ENCODE measurements around the gene GRPEL1. TPM values are rescaled to one million over a fixed set of nuclear protein-coding genes. Genes with fewer than 3 reads are reported as not detected.

GRPEL1 gene
- total RNA-seq, 4 donors from 2014 or later: 7.4 to 55.0 (median 21.4) TPM

DNA sequence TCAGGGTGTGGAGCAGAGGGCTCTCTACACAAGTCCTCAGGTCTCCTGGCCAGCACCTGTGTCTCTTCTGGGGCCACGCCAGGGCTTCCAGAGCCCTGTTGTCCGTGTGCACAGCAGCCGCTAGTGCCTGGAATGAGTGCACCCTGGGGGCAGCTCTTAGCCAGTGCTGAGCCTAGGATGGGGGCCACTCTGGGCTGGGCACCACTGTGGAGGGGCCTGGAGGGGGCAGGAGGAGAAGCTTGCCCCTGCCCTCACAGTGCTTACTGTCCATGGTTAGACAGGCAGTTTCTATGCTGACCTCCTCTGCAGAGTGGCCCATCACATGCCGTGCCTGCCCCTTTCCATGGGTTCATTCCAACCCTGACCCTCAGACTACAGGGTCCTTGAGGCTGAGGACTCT lies 42.7 kb upstream of the GRPEL1 start:
- no peaks in the 10 kb centered on the region for H3K27me3 ChIP-seq
- DNase-seq: no peak
- no peaks in the 10 kb centered on the region for H3K9me3 ChIP-seq
- no peaks in the 10 kb centered on the region for H3K36me3 ChIP-seq
- no peak overlapping the region for H3K4me3 ChIP-seq
- intact Hi-C loops (cut with DNase I; ENCODE audit: low total_unique reads): no loop called here
- no peak overlapping the region for H3K27ac ChIP-seq
- TF ChIP-seq CTCF (IDR thresholded peaks at IDR 0.05) (no peak), POLR2A (IDR thresholded peaks at IDR 0.05) (no peak)
- H3K4me1 ChIP-seq: no peaks in the 10 kb centered on the region

- Histone ChIP-seq H3K4me1 (no peaks in the 10 kb centered on the region), H3K9me3 (no peaks in the 10 kb centered on the region), H3K4me3 (no peak overlapping the region), H3K36me3 (no peaks in the 10 kb centered on the region), H3K27me3 (no peaks in the 10 kb centered on the region), H3K27ac (no peak overlapping the region)
- intact Hi-C loops (cut with DNase I; ENCODE audit: low total_unique reads): no loop called here
- TF ChIP-seq POLR2A (IDR thresholded peaks at IDR 0.05) (no peak), CTCF (IDR thresholded peaks at IDR 0.05) (no peak)
- no peak for DNase-seq
Observed at GRCh38 chr4:7109169-7109568, 41.3 kb upstream of the GRPEL1 start.

GRCh38 chr4:7108660-7109059 lies 40.8 kb upstream of the GRPEL1 start:
- H3K36me3 ChIP-seq: no peaks in the 10 kb centered on the region
- H3K4me3 ChIP-seq: no peak overlapping the region
- H3K27me3 ChIP-seq: no peaks in the 10 kb centered on the region
- no peak for DNase-seq
- no peaks in the 10 kb centered on the region for H3K9me3 ChIP-seq
- intact Hi-C loops (cut with DNase I; ENCODE audit: low total_unique reads): no loop called here
- H3K27ac ChIP-seq: no peak overlapping the region
- H3K4me1 ChIP-seq: no peaks in the 10 kb centered on the region
- TF ChIP-seq CTCF (IDR thresholded peaks at IDR 0.05): no peak
- TF ChIP-seq POLR2A (IDR thresholded peaks at IDR 0.05): no peak

GRCh38 chr4:7108046-7108625 lies 40.3 kb upstream of the GRPEL1 start:
- H3K36me3 ChIP-seq: no peaks in the 10 kb centered on the region
- DNase-seq: no peak
- H3K27ac ChIP-seq: no peak overlapping the region
- TF ChIP-seq CTCF (IDR thresholded peaks at IDR 0.05): no peak
- TF ChIP-seq POLR2A (IDR thresholded peaks at IDR 0.05): no peak
- no peaks in the 10 kb centered on the region for H3K4me1 ChIP-seq
- no peaks in the 10 kb centered on the region for H3K27me3 ChIP-seq
- no peaks in the 10 kb centered on the region for H3K9me3 ChIP-seq
- H3K4me3 ChIP-seq: no peak overlapping the region
- intact Hi-C loops (cut with DNase I; ENCODE audit: low total_unique reads): no loop called here

DNA sequence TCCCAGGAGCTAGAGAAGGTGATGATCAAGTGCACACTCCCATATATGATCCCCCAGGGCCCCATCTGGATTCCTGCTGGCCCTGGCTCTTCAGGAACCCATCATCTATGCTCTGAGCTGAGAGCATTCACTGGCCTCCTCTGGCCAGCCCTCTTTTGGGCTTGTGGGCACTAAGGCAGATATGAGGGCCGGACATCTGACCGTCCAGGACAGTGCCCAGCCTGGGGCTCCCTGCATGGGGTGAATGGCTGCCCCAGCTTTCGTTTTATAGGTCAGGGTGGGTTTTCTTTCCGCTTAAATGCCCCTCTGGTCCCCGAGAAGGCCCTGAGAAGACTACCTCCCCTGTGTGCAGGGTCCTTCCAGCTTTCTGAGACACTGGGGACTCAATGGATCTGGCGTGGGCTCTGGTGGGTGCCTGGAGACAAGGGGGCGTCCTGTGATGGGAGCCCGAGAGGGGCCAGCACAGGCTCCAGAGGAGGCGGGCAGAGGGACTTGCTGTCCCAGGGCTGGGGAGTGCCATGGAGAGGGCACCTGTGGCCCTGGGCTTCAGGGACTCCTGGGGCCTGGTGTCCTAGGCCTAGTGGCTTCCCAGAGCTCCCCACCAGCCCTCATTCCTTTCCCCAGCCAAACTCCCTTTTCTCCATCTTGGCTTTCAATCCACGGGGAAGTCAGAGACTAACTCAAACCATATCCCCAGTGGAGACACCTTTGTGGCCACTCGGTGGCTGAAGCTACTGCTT lies 39.5 kb upstream of the GRPEL1 start:
- Histone ChIP-seq H3K36me3 (no peaks in the 10 kb centered on the region), H3K9me3 (no peaks in the 10 kb centered on the region), H3K4me1 (peaks cover 0 to 5% of the 10 kb centered on the region in 2 donors), H3K27me3 (no peaks in the 10 kb centered on the region), H3K4me3 (no peak overlapping the region), H3K27ac (no peak overlapping the region)
- TF ChIP-seq CTCF (IDR thresholded peaks at IDR 0.05): no peak
- TF ChIP-seq POLR2A (IDR thresholded peaks at IDR 0.05): no peak
- DNase-seq: no peak
- intact Hi-C loops (cut with DNase I; ENCODE audit: low total_unique reads): no loop called here
